Neural progenitor cell (in vitro differentiated cells): ENCODE measurements around the gene GABRG3. TPM values are rescaled to one million over a fixed set of nuclear protein-coding genes. Genes with fewer than 3 reads are reported as not detected.

Source experiments
- DNase-seq: peaks from one replicate; pipeline ENCODE4 v3.0.0-alpha.2; 2016; ENCODE audit warnings: low spot score
- H2AFZ ChIP-seq: fragments of 200-600 bp; sonication (generic); replicated peaks from 2 replicates; pipeline ENCODE4 v1.6.1; 2016; ENCODE audit warnings: antibody characterized with exemption
- H3F3A ChIP-seq: fragments of 200-600 bp; sonication (generic); 2 replicates; pipeline ENCODE4 v1.6.1; 2016; ENCODE audit warnings: antibody characterized with exemption, low read depth
- H3K27ac ChIP-seq: fragments of 200-600 bp; sonication (generic); 2 replicates; pipeline ENCODE4 v1.5.1; 2016; ENCODE audit warnings: mild to moderate bottlenecking
- H3K27me3 ChIP-seq: fragments of 200-600 bp; sonication (generic); 2 replicates; pipeline ENCODE4 v1.6.1; 2016; ENCODE audit warnings: mild to moderate bottlenecking, moderate library complexity
- H3K36me3 ChIP-seq: fragments of 200-600 bp; sonication (generic); 2 replicates; pipeline ENCODE4 v1.5.1; 2016
- H3K4me1 ChIP-seq: fragments of 200-600 bp; sonication (generic); 2 replicates; pipeline ENCODE4 v1.6.1; 2016; ENCODE audit warnings: mixed run types
- H3K4me2 ChIP-seq: fragments of 200-600 bp; sonication (generic); 2 replicates; pipeline ENCODE4 v1.6.1; 2016
- H3K4me3 ChIP-seq: fragments of 200-600 bp; sonication (generic); 2 replicates; pipeline ENCODE4 v1.5.1; 2016
- H3K79me2 ChIP-seq: fragments of 200-600 bp; sonication (generic); 2 replicates; pipeline ENCODE4 v1.6.1; 2016; ENCODE audit warnings: low read depth
- H3K9ac ChIP-seq: fragments of 200-600 bp; sonication (generic); 2 replicates; pipeline ENCODE4 v1.6.1; 2016
- H3K9me3 ChIP-seq: fragments of 200-600 bp; sonication (generic); 2 replicates; pipeline ENCODE4 v1.5.1; 2016; ENCODE audit warnings: low read depth
- H4K20me1 ChIP-seq: fragments of 200-600 bp; sonication (generic); 2 replicates; pipeline ENCODE4 v1.6.1; 2016; ENCODE audit warnings: low read depth
- H3K27ac Mint-ChIP-seq: 3 replicates; pipeline ENCODE4 v1.8.0; 2021; ENCODE audit warnings: mixed read lengths
- H3K27me3 Mint-ChIP-seq: 2 replicates; pipeline ENCODE4 v1.8.0; 2022; ENCODE audit warnings: low read depth, mild to moderate bottlenecking, inconsistent platforms, moderate library complexity, mixed read lengths; ENCODE audit not compliant: insufficient read depth
- H3K36me3 Mint-ChIP-seq: 3 replicates; pipeline ENCODE4 v1.8.0; 2021; ENCODE audit warnings: mixed read lengths
- H3K4me1 Mint-ChIP-seq: 3 replicates; pipeline ENCODE4 v1.8.0; 2021; ENCODE audit warnings: mixed read lengths
- H3K4me3 Mint-ChIP-seq: 3 replicates; pipeline ENCODE4 v1.8.0; 2021; ENCODE audit warnings: mild to moderate bottlenecking, moderate library complexity, mixed read lengths
- H3K9me3 Mint-ChIP-seq: 3 replicates; pipeline ENCODE4 v1.8.0; 2020; ENCODE audit warnings: mixed read lengths
- CTCF ChIP-seq: fragments of 200-600 bp; sonication (generic); IDR thresholded peaks from 2 replicates; pipeline ENCODE4 v1.5.1; 2017; ENCODE audit warnings: antibody characterized with exemption, mild to moderate bottlenecking
- EZH2 ChIP-seq: fragments of 200-600 bp; sonication (generic); IDR thresholded peaks from 2 replicates; pipeline ENCODE4 v1.6.1; 2017; ENCODE audit warnings: antibody characterized with exemption, mild to moderate bottlenecking, moderate library complexity
- EZH2phosphoT487 ChIP-seq: fragments of 200-600 bp; sonication (generic); IDR thresholded peaks from 2 replicates; pipeline ENCODE4 v1.6.1; 2017; ENCODE audit warnings: antibody characterized with exemption
- total RNA-seq: library from RNA; depleted of rRNA; stranded (reverse); fragments of >200 nt; gene quantifications from 2 replicates; pipeline ENCODE4 v1.2.3, GENCODE V29; 2015; ENCODE audit warnings: low replicate concordance

Gene GABRG3
- total RNA-seq, 1 donor from 2014 or later = 3.4 TPM

- Histone ChIP-seq H3K27me3 (no peaks in the 10 kb centered on the region), H3K4me2 (no peak overlapping the region), H3K9ac (no peak overlapping the region), H2AFZ (no peak overlapping the region), H3K4me1 (no peaks in the 10 kb centered on the region), H3K36me3 (no peaks in the 10 kb centered on the region), H3K9me3 (no peaks in the 10 kb centered on the region), H3K79me2 (no peaks in the 10 kb centered on the region), H3K4me3 (no peak overlapping the region), H4K20me1 (no peaks in the 10 kb centered on the region), H3K27ac (no peak overlapping the region), H3F3A (no peaks in the 10 kb centered on the region)
- Mint-ChIP-seq H3K36me3 (no peaks in the 10 kb centered on the region), H3K9me3 (no peaks in the 10 kb centered on the region), H3K27me3 (peaks cover 6% of the 10 kb centered on the region), H3K4me3 (no peak overlapping the region), H3K4me1 (no peaks in the 10 kb centered on the region), H3K27ac (no peak overlapping the region)
- DNase-seq = no peak
- no peak for TF ChIP-seq EZH2
Measured at GRCh38 chr15:27549746-27550145, 578.8 kb downstream of the GABRG3 start.

DNA sequence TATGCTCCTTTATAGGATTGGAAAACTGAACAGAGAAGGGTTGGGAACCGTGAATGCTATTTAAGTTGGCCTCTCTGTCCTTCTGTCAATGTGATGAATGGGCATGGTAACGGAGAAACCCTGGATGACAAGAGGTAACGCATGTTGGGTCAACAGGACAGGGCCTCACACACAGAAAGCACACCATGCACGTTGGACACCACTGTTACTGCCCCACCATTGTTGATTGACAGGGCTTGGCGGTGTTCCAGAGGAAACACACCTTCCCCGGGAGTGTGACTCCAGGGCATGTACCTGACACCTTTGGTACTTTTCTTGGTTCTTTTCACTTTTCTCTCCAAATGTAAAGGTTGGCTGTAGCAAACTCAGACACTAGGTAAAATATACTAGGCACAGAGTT is 579.7 kb downstream of the GABRG3 start:
- H3F3A ChIP-seq = no peaks in the 10 kb centered on the region
- H3K4me3 ChIP-seq = no peak overlapping the region
- H3K27ac Mint-ChIP-seq = no peak overlapping the region
- no peak overlapping the region for H3K9ac ChIP-seq
- H3K27me3 Mint-ChIP-seq = peaks cover 6% of the 10 kb centered on the region
- no peak overlapping the region for H2AFZ ChIP-seq
- no peaks in the 10 kb centered on the region for H3K4me1 Mint-ChIP-seq
- H3K4me1 ChIP-seq = no peaks in the 10 kb centered on the region
- TF ChIP-seq CTCF = no peak
- no peak for TF ChIP-seq EZH2phosphoT487
- no peak for TF ChIP-seq EZH2
- H3K36me3 Mint-ChIP-seq = no peaks in the 10 kb centered on the region
- H3K4me3 Mint-ChIP-seq = no peak overlapping the region
- H4K20me1 ChIP-seq = no peaks in the 10 kb centered on the region
- H3K27me3 ChIP-seq = no peaks in the 10 kb centered on the region
- no peak overlapping the region for H3K4me2 ChIP-seq
- no peaks in the 10 kb centered on the region for H3K9me3 Mint-ChIP-seq
- no peak overlapping the region for H3K27ac ChIP-seq
- H3K36me3 ChIP-seq = no peaks in the 10 kb centered on the region
- no peak for DNase-seq
- H3K79me2 ChIP-seq = no peaks in the 10 kb centered on the region
- no peaks in the 10 kb centered on the region for H3K9me3 ChIP-seq

DNA sequence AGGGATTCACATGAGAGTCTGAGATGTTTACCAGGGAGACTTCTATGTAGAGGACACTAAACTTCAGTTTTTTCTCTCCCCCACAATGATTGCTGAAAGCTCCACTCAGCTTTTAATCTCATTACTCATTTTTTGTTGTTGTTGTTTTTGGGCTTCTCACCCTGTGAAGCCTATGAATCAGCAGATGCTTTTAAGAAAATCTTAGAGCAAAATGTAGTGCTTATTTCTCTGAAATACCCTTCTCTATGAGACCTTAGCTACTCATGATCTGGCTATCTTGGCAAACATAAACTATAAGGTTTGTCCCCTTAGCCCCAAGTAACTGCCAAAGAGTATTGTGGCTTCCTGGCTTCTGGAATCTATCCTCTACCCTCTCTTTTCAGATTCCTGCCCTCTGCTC is 590.8 kb downstream of the GABRG3 start:
- H3K36me3 Mint-ChIP-seq = no peaks in the 10 kb centered on the region
- no peak for TF ChIP-seq EZH2phosphoT487
- TF ChIP-seq CTCF = no peak
- TF ChIP-seq EZH2 = no peak

GRCh38 chr15:27563765-27564370 is 592.9 kb downstream of the GABRG3 start:
- H3K27ac Mint-ChIP-seq = no peak overlapping the region

More for the DNA sequence above, 590.8 kb downstream of the GABRG3 start:
- Histone ChIP-seq H3K9ac (no peak overlapping the region), H3K4me2 (no peak overlapping the region), H3K27ac (no peak overlapping the region), H2AFZ (no peak overlapping the region), H4K20me1 (no peaks in the 10 kb centered on the region), H3K27me3 (no peaks in the 10 kb centered on the region), H3K4me3 (no peak overlapping the region), H3K4me1 (no peaks in the 10 kb centered on the region), H3K79me2 (no peaks in the 10 kb centered on the region), H3K9me3 (peaks cover 22% of the 10 kb centered on the region), H3K36me3 (no peaks in the 10 kb centered on the region), H3F3A (no peaks in the 10 kb centered on the region)
- DNase-seq = no peak
- Mint-ChIP-seq H3K27me3 (no peaks in the 10 kb centered on the region), H3K4me3 (no peak overlapping the region), H3K27ac (no peak overlapping the region), H3K9me3 (peaks cover 21% of the 10 kb centered on the region), H3K4me1 (peaks cover 2% of the 10 kb centered on the region)

More at GRCh38 chr15:27563765-27564370, 592.9 kb downstream of the GABRG3 start:
- no peaks in the 10 kb centered on the region for H4K20me1 ChIP-seq
- H3K79me2 ChIP-seq = no peaks in the 10 kb centered on the region
- H2AFZ ChIP-seq = no peak overlapping the region
- TF ChIP-seq CTCF (no peak), EZH2 (no peak), EZH2phosphoT487 (no peak)
- no peaks in the 10 kb centered on the region for H3K36me3 ChIP-seq
- H3K9ac ChIP-seq = no peak overlapping the region
- Mint-ChIP-seq H3K4me3 (no peak overlapping the region), H3K36me3 (no peaks in the 10 kb centered on the region), H3K9me3 (peaks cover 21% of the 10 kb centered on the region), H3K4me1 (peaks cover 2% of the 10 kb centered on the region), H3K27me3 (peaks cover 5% of the 10 kb centered on the region)
- H3K27me3 ChIP-seq = no peaks in the 10 kb centered on the region
- no peak overlapping the region for H3K4me3 ChIP-seq
- DNase-seq = no peak
- no peaks in the 10 kb centered on the region for H3K4me1 ChIP-seq
- no peak overlapping the region for H3K27ac ChIP-seq
- H3K9me3 ChIP-seq = peaks cover 22% of the 10 kb centered on the region
- H3F3A ChIP-seq = no peaks in the 10 kb centered on the region
- H3K4me2 ChIP-seq = no peak overlapping the region
